Occipital lobe (tissue), 2 donors: ENCODE results near the gene RASSF1. TPM values are rescaled to one million over a fixed set of nuclear protein-coding genes. Genes with fewer than 3 reads are reported as not detected.

Experiments
- DNase-seq: peaks from one replicate; lab custom pipeline; 2025; lab: John Stamatoyannopoulos, UW
- total RNA-seq: library from RNA; depleted of rRNA; stranded (reverse); fragments of >200 nt; gene quantifications from one replicate; pipeline ENCODE4 v1.2.3, GENCODE V29; 2014

RASSF1 gene
- total RNA-seq, 1 donor from 2014 or later = 7.8 TPM

GRCh38 chr3:50302095-50303012, 38.3 kb downstream of the RASSF1 start:
- no peak for DNase-seq

- DNase-seq = no peak
Observed at GRCh38 chr3:50300681-50301254, 39.9 kb downstream of the RASSF1 start.

GRCh38 chr3:50299929-50300680, 40.5 kb downstream of the RASSF1 start:
- peak; percentile 64 for DNase-seq

GRCh38 chr3:50299638-50299928, 41.1 kb downstream of the RASSF1 start:
- DNase-seq = no peak

- DNase-seq = peak; percentile 100
Observed at GRCh38 chr3:50298836-50299637, 41.6 kb downstream of the RASSF1 start, which contains the start of the genes HYAL3 and NAA80. Gene HYAL3 (minus strand): TSS chr3:50299405. CDS start chr3:50295602, 3,803 bp downstream. Gene NAA80 (minus strand): TSS chr3:50299405. CDS start chr3:50297463, 1,942 bp downstream.

GRCh38 chr3:50297896-50298725, 42.5 kb downstream of the RASSF1 start:
- no peak for DNase-seq

GRCh38 chr3:50297384-50297775, 43.3 kb downstream of the RASSF1 start:
- DNase-seq = no peak

- DNase-seq = no peak
Observed at GRCh38 chr3:50296721-50297383, 43.8 kb downstream of the RASSF1 start.

- DNase-seq = no peak
Observed at GRCh38 chr3:50295553-50296431, 44.8 kb downstream of the RASSF1 start.

- DNase-seq = no peak
Observed at GRCh38 chr3:50294492-50295403, 45.9 kb downstream of the RASSF1 start.

GRCh38 chr3:50294089-50294488, 46.5 kb downstream of the RASSF1 start:
- DNase-seq = no peak

GRCh38 chr3:50293079-50293801, 47.4 kb downstream of the RASSF1 start:
- no peak for DNase-seq

- peak; percentile 98 for DNase-seq
Observed at GRCh38 chr3:50292159-50293078, 48.2 kb downstream of the RASSF1 start, which contains the start of gene IFRD2. Gene IFRD2 (minus strand): TSS chr3:50292429. CDS start chr3:50292274, 155 bp downstream.

GRCh38 chr3:50290161-50290641, 50.4 kb downstream of the RASSF1 start:
- no peak for DNase-seq

- DNase-seq = no peak
Observed at GRCh38 chr3:50289130-50289529, 51.5 kb downstream of the RASSF1 start.
